Cardiac ventricle fibroblast (primary cell): Measurements from ENCODE around the gene NPAP1. TPM values are rescaled to one million over a fixed set of nuclear protein-coding genes. Genes with fewer than 3 reads are reported as not detected.

ENCODE experiments used
- total RNA-seq: library from RNA; depleted of rRNA; stranded (reverse); fragments of >200 nt; gene quantifications from 2 replicates; pipeline ENCODE4 v1.2.3, GENCODE V29; 2015

Gene NPAP1, protein sequence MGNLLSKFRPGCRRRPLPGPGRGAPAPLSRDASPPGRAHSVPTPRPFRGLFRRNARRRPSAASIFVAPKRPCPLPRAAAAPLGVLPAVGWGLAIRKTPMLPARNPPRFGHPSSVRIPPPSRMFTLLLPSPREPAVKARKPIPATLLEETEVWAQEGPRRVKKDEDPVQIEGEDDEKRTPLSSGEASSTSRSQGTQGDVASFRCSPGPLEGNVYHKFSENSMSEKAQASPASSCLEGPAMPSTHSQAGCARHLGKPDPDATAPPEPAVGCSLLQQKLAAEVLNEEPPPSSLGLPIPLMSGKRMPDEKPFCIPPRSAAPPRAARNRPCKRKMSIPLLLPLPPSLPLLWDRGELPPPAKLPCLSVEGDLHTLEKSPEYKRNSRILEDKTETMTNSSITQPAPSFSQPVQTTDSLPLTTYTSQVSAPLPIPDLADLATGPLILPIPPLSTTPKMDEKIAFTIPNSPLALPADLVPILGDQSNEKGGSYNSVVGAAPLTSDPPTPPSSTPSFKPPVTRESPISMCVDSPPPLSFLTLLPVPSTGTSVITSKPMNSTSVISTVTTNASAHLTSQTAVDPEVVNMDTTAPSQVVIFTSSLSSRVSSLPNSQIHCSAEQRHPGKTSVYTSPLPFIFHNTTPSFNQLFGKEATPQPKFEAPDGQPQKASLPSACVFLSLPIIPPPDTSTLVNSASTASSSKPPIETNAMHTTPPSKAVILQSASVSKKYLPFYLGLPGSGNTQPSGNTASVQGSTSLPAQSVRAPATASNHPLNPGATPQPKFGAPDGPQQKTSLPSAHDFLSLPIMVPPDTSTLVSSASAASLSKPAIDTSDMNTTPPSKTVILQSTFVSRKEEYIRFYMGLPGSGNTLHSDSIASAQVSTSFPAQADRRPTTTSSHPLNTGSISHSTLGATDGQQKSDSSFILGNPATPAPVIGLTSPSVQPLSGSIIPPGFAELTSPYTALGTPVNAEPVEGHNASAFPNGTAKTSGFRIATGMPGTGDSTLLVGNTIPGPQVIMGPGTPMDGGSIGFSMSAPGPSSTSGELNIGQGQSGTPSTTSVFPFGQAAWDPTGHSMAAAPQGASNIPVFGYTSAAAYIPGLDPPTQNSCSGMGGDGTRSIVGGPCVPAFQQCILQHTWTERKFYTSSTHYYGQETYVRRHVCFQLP
- not detected in 2 replicates for total RNA-seq

DNA sequence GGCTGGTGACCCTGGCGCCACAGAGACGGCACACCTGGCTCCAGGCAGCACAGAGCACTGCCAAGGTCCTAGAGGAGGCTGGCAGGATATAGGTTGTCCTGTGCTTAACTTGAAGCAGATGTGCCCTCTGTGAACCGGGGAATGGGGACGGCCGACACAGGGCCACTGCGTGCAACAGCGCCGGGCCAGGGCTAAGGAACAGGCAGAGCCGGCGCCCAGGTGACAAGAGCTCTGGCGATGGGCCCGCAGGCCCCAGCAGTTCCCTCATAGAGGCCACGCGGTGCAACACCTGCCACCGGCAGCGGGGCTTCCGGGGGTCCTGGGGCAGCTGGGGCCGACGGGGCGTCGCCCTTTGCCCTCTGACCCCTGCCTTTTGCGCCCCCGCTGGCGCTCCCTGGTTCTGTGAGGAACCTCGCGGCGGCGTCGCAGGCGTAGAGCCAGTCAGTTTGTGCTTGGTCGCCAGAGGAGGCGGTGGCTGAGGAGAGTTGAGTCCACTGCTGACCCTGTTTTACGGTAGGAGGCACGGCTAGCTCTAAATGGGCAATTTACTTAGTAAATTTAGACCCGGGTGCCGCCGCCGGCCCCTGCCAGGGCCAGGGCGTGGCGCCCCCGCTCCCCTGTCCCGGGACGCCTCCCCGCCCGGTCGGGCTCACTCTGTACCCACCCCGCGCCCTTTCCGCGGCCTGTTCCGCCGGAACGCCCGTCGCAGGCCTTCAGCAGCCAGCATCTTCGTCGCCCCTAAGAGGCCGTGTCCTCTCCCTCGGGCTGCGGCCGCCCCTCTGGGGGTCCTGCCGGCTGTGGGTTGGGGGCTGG lies at the start of gene NPAP1:
NPAP1 (plus strand) TSS at position 444 of the 813 bp plus-strand sequence; CDS start at position 537, 93 bp downstream.

